ENCODE measurements around the gene MRPL14.

MRPL14 gene

DNA sequence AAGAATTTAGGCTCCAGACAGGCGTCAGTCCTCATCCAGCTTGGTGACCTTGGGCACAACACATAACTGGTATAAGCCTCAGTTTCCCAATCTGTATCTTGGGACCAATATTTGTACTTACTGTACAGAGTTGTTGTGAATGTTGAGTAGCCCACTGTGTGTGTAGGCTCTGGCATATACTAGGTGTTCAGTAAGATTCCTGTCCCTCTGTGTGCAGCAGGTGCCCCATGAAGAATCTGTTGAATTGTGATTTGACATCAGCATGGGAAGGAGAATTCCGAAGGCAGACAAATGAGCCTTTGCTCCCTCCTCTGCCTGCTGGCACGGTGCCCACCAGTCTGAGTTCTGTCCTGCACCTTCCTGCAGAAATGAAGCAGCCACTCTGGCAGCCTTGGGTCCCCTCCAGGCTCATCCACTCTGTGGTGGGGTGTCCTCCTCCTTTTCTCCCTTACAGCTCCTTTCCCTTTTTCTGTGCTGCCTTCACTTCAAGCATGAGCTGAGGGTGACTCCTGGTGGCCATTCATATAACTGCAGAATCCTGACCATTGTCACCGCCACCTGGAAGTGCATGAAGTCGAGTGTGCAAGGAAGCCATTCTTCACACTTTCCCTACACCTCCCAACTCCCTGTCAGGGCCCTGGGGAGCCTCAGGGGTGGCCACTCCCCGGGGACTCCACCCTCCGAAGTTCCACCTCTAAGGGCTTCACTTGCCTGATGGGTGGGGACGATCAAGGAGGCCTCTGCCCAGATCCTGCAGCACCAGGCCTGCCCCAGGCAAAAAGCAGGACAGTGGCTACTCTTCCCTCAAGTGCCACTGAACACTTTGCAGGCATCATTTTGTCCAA, 48.2 kb downstream of the MRPL14 start:
- peak; percentile 77 for DNase-seq (ENCODE audit: low spot score)

DNA sequence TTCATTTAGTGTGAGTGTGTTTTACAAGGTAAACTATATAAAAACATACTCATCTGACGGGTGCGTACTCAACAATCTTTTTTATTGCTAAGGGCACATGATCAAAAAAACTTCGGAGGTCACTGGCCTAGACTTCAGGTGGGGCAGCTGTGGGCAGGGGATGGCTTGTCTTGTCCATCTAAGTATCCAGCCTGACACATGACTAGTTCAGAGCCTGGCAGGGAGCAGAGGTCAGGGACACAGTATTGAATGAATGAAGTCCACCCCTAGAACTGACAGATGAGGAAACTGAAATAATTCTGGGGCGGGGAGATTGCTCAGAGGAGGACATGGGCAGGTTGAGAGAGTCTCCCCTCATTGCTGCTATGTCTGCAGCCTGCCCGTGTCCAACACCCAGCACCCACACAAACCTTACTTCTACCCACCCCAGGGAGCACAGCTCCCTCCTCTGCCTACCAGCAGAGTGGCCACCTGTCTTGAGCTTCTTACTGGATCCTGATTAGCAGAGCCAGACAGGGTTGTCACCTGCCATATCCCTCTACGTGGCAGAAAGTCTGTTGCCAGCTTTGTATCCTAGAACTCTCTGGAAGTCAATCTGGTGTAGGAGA, 48.9 kb downstream of the MRPL14 start:
- no peak for DNase-seq (ENCODE audit: low spot score)

DNA sequence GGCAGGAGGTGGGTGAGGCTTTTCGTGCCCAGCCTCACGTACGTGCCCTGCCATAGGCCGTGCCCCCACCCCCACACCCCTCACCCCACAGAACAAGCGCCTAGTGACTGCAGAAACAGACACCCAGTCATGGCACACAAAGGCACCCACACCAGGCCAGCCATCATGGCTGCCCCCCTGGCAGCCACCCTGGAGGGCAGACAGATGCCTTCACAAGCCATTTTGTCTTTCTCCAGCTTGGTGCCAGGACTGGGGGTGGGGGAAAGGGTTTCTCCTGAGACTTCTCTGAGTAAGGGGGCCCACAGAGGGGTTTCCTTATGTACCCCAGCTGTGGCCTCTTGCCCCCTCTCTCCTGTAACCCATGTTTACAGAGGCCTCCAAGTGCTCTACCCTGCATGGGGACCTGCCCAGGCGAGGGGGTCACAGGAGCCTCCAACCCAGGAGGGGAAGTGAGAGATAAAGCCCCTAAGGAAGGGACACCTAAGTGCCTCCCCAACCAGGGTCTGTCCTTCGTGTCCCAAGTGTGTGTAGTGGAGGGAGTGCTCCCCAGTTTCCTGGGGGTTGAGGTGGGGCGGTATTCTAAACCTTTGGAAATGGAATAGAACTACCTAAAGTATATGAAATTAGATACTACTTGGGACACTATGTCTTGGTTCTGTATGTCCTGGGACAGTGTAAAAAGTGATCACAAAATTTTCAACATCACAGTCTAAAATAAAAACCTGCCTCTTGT, 49.9 kb downstream of the MRPL14 start:
- no peak for DNase-seq (ENCODE audit: low spot score)

DNA sequence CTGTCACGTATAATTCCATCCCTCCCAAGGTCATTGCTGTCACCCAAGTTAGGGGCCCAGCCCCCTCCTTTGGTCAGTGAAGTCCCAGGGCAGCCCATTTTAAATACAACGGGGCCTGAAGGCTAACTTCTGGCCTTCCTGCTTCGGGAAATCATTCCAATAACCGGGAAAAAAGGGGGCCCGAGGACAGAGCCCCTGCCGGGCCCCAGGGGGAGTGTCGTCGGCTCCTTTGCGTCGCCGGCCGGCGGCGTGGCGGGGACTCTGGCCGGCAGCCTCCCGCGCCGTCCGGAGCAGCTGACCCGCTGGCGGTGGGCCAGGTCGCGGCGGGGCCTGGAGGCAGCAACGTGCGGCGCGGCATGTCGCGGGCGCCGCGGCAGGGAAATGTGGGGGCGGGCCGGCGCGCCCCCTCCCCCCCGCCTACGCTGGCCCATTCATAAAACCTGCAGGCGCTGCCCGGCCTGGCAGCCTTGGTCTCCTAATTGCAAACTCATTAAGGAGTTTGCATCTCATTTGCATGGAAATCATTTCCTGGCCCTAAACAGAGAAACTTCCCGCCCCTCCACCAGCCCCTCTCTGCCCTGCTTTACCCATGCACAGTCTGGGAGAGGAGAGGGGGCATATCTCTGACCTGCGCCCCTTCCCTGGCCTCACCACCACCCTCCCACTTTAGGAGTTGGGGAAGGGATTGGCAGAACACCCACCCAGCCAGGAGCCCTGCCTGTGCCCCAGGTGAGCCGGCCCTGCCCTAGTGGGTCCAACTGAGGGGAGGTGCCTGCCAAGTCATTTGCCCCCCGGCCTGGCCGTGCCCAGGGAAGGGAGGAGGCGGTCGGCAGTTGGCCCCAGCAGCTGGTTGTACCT, 50.7 kb downstream of the MRPL14 start:
- DNase-seq (ENCODE audit: low spot score), result peak; percentile 48

DNA sequence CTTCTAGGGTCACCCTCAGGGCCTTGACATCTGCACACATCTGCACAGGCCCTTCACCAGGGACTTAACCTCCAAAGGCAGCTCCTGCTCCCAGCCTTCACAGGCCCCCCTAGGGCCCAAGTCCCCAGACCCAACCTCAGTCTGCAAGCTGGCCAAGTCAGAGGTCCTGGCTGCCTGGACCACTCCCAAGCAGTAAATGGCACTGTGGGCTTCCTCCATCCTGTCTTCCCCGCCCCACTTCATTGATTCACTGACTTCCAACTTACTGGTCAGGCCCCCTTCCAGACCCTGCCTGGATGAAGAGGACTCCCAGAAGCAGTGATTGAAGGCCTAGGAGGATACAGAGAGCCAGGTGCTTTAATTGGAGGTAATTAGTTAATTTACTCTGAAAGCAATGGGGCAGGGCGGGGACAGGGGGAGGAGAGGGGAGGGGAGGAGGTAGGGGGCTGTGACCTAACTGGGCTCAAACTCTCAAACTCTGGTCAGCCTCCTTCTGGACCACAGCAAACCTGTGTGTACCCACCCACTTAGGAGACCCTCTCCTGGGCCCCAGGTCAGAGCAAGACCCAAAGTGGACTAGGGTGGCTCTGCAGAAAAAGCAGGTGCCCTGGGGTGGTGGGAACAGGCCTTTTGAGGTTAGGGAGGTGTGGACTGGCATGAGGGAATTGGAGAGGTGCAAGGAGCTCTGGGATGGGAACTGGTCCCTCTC, 51.5 kb downstream of the MRPL14 start:
- DNase-seq (ENCODE audit: low spot score), result no peak

DNA sequence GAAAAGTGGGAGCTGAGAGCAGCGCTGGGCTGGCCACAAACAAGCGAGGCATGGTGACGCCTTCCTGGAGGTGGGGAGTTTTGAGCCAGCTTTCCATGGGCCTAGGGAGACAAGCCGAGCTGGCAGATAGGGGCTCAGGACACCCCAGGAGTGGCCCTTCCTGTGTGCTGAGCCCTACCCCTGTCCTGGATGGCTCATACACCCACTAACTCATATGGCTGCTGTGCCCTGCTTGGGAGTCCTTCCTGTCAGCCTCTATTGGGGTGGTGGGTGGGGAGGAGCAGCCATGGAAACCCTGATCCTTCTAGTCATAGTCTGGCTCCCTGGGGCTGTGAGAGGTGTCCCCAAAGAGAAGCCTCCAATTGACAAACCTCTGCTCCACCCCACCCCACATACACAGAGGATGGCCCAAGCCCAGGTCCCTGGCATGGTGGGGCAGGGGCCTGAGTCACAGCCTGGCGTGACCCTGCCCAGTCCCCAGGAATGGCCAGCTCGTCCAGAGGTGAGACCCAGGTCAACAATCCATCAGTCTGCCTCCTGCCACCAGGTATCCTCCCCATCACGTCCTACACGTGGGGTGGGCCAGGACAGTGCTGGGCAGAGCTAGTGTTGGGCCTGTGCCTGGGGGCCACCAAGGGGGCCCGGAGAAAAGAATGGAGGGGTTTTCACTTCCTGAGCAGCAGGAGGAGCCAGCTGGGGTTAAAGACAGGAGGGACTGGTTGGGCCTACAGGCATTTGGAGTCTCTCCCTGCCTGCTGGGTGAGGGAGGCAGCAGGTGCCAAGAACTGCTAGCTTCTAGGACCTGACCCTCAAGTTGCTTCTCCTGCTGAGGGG, 52.2 kb downstream of the MRPL14 start:
- DNase-seq (ENCODE audit: low spot score), result no peak

DNA sequence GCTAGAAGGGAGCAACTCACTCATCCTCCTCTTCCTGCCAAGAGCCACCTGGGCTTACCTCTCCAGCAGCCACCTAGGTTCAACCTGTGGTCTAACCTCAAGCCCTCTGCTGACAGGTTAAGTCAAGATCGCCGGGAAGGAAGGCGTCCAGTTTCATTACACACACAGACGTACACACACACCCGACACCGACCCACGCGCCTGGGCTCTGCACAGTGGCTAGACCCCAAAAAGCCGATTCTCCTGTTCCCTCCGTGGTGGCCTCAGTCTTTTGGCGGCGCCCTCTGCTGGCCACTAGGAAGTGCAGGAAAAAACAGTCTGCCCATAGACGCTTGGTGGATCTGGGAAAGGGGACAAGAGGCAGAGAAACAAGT, 52.8 kb downstream of the MRPL14 start:
- peak; percentile 87 for DNase-seq (ENCODE audit: low spot score)

DNA sequence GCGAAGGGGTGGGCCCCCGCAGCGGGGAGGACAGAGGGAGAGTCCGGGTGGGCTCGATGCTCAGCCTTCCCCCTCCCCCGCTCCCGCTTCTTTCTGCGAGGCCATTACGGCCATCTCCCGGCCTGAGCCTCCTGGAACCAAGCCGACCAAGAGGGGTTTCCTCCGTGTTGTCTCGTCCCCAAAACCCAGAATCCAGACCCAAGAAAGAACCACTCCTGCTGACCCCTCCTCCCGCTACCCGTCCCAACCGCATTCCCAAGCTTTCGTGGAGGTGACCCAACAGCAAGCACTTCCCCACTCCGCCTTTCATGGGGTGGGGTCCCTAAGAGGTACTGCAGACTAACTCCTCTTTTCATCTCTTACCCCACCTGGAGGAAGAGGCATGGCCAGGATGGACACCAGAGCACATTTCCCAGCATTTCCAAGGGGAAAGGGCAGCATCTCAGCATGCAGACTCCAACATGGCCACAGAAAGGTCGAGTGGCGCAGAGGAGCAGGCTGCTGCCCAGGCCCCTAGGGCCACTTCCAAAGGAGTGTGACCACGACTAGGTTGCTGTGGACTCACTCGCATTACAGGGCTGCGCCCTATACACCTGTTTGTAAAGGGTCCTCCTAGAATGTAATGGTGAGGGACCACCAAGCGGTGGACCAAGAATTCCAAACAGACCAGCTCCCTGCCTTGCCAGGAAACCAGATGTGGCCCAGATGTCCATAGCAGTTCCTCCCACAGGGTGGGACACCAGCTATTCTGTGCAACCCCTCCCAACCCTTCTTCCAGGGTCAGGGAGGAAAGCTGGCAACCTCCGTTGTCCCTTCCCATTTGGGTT, 53.4 kb downstream of the MRPL14 start:
- DNase-seq (ENCODE audit: low spot score), result peak; percentile 51

DNA sequence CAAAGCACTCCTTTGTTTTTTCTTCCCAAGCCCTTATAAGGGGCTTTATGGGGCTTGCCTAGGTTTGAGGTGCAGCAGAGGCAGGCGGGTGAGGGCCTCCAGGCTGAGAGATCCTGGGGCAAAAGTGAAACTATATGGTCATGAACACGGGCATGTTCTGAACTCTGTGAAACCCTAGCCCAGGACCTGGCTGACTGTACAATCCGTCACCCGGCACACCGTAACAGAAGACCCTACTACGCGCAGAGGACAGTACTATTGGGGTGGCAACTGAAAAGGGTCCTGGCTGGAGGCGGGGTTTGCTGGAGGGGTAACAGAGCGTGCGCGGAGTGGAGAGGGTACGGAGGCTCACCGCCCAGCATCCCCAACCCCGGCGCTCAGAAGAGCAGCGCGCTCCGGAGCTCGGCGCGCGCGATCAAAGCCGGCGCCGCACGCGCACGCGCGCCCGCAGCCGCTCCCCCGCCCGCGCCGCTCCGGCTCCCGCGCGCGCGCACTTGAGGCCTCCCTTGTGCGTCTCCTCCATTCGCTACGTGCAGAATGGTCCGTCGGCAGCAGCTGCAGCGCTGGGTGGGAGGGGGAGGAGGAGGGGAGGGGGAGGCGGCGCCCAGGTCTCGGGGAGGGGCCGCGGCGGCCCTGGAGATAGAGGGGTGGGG, 54.2 kb downstream of the MRPL14 start:
- DNase-seq (ENCODE audit: low spot score), result peak; percentile 80

DNA sequence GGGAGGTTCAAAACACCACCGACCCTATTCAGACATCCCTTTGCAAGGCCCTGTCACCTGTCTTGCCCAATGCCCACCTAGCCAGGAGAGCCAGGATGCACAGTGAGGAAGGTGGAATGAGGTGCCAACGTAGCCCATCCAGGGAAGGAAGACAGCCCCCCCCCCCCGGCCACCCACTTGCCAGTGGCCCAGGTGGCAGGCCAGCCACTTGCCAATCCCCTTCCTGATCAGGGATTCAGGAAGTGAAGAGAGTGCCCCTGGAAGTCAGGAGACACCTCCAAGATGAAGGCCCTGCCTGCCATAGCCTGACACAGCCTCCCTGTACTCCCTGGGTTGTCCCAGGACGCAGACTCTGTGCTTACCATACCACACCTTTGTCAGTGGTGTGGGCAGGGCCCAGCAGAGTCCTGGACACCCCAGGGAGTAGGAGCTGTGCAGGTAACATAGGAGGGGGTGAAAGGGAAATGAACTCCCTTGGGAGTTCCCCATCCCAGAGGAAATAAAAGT, 54.7 kb downstream of the MRPL14 start:
- DNase-seq (ENCODE audit: low spot score), result no peak

DNA sequence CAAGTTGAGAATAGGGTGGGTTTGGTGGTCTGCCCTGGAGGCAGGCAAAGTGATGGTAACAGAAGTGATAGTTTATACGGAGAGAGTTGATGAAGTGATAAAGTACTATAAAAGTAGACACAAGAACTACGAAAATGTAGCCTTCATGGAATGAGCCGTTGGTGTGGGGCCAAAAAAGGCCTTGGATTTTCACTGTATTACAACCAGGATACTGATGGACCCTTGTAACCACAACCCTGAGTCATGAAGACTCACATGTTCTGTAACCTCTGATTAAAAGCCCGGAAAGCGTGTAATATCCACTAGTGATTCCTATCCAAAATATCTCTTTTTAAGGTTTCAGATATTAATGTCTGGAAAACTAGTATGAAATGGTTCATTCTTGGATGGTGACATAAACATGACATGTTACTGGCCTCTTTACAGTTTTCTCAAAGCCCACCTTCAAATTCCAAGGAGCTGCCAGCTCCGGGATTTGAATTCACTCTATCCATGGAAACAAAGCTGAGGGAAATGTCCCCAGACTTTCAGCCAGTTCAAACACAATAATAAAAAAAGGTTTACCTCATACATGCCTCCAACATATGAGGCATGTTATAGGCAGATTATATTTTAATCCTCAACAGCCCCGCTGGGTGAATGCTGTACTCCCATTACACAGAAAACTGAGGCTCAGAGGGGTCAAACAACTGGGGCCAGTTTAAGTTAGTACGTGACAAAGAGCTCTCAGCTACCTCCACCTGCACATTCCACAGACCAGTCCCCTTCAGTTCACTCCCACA, 55.4 kb downstream of the MRPL14 start:
- DNase-seq (ENCODE audit: low spot score), result no peak

DNA sequence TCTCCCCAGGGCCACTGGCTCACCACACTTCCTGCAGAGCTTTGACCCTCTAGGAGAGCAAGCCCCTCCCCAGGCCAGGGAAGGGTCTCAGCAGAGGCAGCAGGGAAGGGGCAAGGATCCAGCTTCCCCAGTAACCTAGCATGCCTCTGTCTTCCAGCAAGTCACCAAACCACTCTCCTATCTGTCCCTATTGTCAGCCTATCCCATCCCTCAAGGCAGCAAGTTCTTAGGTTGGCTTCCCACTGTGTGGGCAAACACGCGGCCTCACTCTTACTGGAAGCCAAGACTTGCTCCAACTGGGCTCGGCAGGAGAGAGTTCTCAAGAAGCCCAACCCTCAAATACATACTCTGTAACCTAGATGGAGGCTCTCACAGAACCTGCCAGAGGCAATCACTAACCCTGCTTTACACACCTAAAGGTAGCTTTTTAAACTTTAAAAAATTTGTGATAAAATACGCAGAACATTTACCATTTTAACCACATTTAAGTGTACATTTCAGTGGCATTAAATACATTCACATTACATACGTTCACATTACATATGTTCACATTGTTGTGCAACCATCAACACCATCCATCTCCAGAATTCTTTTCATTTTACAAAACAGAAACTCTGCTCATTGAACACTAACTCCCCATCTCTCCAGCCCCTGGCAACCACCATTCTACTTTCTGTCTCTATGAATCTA, 58.5 kb downstream of the MRPL14 start:
- DNase-seq (ENCODE audit: low spot score), result no peak

DNA sequence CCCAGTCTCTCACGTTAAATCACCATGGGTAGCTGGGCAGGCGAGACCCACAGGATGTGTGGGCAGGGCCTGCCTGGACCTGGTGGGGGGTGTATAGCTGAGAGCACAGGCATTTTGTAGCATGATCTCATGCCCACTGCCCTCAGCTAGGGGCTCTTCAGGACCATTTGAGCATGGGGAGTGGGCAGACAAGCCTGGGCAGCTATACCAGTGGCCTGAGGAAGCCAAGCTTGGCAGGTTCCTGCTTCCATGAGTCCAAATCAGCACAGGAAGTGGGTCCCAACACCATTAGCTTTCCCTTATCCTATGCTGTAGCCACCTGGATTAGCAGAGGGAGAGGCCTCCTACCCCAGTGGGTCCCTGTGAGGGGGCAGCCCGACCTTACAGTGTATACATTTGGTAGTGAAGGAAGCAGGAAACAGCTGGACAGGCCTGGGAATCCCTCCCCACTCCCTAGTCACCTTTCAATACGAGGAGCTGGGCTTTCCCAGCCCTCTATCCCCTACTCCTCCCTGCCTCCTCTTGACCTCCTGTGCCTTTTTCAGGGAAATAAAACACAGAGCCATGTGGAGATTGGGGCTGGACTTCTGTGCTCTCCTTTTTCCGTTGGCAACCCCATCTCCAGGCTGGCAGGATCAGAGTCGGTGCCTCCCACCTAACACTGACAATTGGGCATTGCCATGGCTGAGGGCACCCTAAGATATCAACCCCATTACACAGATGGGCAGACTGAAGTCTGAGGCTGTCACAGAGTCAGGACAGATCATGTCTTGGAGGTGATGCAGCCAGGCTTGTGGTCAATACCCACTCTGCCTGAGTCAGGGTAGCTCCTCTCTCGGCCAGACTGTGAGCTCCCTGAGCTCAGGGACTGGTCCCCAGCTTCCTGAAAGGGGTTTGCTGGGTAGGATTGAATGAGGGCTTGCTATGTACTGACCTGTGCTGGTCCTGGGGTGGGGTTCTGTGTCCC, 59.8 kb downstream of the MRPL14 start:
- DNase-seq (ENCODE audit: low spot score), result no peak

DNA sequence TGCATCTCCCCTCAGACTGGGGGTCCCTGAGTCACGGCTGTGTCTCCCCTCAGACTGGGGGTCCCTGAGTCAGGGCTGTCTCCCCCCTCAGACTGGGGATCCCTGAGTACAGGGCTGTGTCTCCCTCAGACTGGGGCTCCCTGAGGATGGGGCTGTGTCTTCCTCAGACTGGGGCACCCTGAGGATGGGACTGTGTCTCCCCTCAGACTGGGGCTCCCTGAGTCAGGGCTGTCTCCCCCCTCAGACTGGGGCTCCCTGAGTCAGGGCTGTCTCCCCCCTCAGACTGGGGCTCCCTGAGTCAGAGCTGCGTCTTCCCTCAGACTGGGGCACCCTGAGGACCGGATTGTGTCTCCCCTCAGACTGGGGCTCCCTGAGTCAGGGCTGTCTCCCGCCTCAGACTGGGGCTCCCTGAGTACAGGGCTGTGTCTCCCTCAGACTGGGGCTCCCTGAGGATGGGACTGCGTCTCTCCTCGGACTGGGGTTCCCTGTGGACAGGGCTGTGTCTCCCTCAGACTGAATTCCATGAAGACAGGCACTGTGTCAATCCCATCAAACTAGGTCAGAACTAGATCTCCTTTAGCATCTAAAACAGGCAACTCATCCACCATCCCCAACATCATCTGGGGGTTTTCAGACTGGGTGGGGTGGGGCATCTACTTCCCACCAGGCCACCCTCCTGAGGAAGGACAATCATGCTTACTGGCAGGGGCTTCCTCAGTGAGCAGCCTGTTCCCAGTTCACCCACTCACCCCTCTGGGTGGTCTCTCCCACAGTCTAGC, 60.7 kb downstream of the MRPL14 start:
- no peak for DNase-seq (ENCODE audit: low spot score)

DNA sequence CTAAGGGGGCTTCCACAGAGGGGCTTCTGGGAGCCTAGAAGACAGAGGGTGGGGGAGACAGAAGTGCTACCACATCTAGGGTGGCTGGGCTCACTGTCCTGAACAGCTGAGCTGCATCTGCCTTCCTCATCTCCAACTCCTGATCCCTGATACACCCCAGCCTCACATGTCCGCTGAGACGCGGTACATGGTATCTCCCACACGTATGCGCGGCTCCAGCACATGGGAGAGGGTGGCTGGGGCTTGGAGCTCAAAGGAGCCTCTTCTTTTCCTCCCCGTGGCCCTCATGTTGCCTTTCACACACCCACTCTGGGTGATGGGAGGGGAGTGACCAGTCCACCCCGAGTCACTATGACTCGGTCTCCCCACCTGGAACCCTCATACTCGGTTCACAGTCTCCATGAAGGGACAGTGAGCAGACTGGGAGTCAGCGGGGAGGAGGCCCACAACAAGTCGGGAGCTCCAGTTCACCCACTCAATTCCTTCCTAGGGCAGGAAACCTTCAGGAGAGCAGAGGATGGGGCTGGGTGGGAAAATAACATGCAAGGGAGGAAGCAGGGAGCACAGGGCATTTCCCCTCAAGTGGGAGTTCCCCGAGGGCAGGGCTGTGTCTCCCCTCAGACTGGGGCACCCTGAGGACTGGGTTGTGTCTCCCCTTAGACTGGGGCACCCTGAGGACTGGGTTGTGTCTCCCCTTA, 61.7 kb downstream of the MRPL14 start:
- DNase-seq (ENCODE audit: low spot score), result no peak

Data from HuH-7.5 (cell line).